Epithelial cell of proximal tubule (primary cell): ENCODE data around the gene SS18L1. TPM values are rescaled to one million over a fixed set of nuclear protein-coding genes. Genes with fewer than 3 reads are reported as not detected.
A peak's percentile ranks its signal among the peaks of the same experiment; 100 is the strongest.

Experiments
- DNase-seq: peaks from one replicate; pipeline ENCODE4 v3.0.0-alpha.2; 2011; ENCODE audit warnings: low read depth
- H3K4me3 ChIP-seq: 2 replicates; pipeline ENCODE4 v1.5.1; 2011; ENCODE audit warnings: low read depth, mild to moderate bottlenecking, low read length
- CTCF ChIP-seq: conservative IDR thresholded peaks from 2 replicates; pipeline ENCODE4 v1.5.1; 2012; ENCODE audit warnings: low read depth, mild to moderate bottlenecking, low read length
- total RNA-seq: library from RNA; depleted of rRNA; stranded (reverse); fragments of >200 nt; gene quantifications from 2 replicates; pipeline ENCODE4 v1.2.3, GENCODE V29; 2015

Gene SS18L1
- total RNA-seq, 1 donor from 2014 or later, result 11.4 TPM

GRCh38 chr20:62120990-62121775 lies 22.4 kb upstream of the SS18L1 start:
- no peak for DNase-seq
- no peak for TF ChIP-seq CTCF
- H3K4me3 ChIP-seq, result peak overlapping the region; percentile 73

- H3K4me3 ChIP-seq, result peak within 1 kb of the TSS; percentile 73
- DNase-seq, result no peak
- TF ChIP-seq CTCF, result no peak
Measured at GRCh38 chr20:62121776-62122653, 21.6 kb upstream of the SS18L1 start, which contains the start of gene LSM14B. Gene LSM14B (plus strand): TSS chr20:62122475. CDS start chr20:62122667, 192 bp downstream.

GRCh38 chr20:62122654-62123449 lies 20.7 kb upstream of the SS18L1 start:
- peak overlapping the region; percentile 67 for H3K4me3 ChIP-seq
- no peak for TF ChIP-seq CTCF
- DNase-seq, result no peak

- TF ChIP-seq CTCF, result peak; percentile 23
- no peak for DNase-seq
- peak overlapping the region; percentile 67 for H3K4me3 ChIP-seq
Measured at GRCh38 chr20:62123450-62124118, 20.0 kb upstream of the SS18L1 start.

- H3K4me3 ChIP-seq, result no peak overlapping the region
- DNase-seq, result no peak
- no peak for TF ChIP-seq CTCF
Measured at GRCh38 chr20:62126141-62126540, 17.4 kb upstream of the SS18L1 start.

- no peak for TF ChIP-seq CTCF
- H3K4me3 ChIP-seq, result no peak overlapping the region
- no peak for DNase-seq
Measured at GRCh38 chr20:62127799-62128198, 15.8 kb upstream of the SS18L1 start.
